Mucosa of gallbladder (tissue), 1 donor: ENCODE measurements around the gene GMPR. TPM values are rescaled to one million over a fixed set of nuclear protein-coding genes. Genes with fewer than 3 reads are reported as not detected.

Experiments
- DNase-seq: peaks from one replicate; pipeline ENCODE4 v3.0.0-alpha.2; 2020; ENCODE audit warnings: low spot score
- total RNA-seq: library from RNA; stranded (reverse); gene quantifications from one replicate; pipeline ENCODE4 v1.2.1, GENCODE V29; 2021
- donor health status: DM: no; HTN: no; CAD: no.

Gene GMPR
- total RNA-seq, 1 donor from 2014 or later = 10.4 TPM

DNA sequence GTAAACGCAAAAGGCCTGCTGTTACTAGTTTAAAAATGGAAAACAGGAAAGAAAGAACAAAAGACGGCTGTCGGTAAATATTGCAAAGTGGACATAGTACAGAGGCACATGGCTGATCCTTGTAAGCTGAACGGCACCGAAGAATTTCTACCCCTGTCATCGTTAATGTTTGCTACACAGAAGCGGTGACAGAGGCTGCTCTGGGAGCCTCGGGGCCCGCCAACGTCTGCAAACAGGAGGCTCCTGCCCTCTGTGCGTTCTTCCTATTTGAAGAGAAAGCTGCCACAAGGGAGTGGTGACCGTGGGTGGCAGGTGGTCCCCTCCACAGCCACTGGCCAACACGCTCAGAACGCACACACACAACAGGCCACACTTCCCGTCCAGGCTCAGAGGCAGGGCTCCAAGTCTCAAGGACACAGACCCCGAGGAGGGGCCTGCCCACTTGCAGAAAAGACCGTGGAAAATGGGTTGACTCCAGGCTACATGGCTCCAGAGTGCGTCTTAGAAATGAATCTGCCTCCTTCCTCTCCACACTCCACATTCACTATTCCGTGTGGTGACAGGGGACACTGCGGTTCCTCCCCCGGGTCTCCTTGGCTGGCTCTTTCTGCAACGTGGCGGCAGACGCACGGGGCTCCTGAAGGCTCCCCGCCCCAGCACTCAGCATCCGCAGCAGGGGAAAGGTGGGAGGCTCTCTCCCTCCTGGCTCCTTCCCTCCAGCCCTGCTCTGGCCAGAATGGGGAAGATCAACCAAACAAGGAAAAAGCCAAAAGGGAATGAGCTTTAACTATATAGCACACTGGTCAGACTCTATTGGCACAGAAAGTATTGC, 64.5 kb downstream of the GMPR start:
- no peak for DNase-seq

DNA sequence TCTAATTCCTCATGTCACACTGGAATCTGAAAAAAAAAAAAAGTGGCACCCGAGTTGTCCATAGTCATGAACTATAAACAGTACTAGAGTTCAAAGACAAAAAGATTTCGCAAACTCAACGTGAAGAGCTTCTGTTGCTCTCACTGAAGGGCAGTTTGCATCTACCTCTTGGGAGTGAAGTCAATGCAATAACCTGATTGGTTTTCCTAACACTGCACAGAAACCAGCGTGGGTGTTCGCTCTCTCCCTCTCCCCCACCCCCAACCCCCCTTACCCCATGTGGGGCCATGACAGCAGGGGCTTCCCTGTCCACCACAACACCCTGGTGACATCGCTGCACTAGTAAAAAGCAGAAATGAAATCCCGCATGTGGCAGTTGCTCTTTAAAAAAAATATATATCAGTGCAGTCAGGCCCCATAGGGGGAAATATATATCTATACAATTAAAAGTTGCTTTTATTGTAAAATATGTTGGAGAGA, 66.9 kb downstream of the GMPR start:
- no peak for DNase-seq

DNA sequence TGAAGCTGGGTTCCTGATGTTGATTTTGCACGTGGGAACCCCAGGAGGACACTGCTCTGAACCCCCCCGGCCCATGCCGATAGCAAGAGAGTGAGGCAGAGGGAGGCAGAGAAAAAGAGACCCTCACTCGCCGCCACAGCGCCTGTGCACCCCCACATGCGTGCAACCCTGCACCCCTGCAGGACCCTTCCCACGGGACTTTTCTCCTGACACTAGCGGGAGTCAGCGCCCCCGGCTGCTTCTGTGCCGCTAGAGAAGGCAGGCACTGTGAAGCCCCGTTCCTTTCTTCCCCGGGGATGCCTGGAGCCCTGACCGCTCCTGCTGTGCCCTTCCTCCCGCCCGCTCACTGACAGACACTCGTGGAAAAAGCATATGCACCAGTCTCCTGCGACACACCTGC, 67.4 kb downstream of the GMPR start:
- no peak for DNase-seq

DNA sequence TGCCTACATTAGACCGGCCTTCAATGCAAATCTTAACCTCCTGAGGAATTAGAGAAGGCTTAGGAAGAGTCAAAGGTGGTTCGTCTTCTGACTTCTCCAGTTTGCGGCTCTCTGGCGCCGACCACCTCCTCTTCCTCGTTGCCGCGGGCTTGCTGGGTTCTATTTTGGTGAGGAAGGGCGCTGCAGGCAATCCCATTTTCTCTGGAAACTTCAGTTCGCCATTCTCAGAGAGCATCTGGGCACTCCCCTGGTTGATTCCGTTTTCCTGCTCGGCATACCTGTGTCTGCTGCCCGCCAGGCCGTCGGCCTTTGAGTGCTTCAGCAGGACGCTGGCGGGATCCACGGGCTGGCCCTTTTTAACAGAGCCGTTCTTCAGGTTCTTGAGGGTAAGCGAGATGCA, 67.9 kb downstream of the GMPR start:
- no peak for DNase-seq

DNA sequence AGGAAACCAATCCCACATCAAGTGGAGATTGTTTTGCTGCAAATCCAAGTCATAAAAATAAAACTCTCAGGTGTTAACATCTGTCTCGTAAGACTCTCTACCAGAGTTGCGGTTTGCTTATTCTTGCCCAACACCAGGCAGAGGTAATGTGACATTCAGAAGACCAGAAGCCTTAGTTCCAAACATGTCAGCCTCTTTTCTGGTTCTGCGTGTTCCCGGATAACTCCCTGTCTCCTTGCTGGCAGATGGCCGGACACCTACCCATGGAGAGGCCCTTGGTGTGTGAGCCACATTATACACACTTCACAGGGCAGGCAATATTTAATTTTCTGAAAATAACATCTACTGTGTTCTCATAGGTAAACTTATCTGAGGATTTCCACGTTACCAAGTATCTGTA, 73.4 kb downstream of the GMPR start:
- DNase-seq = no peak

DNA sequence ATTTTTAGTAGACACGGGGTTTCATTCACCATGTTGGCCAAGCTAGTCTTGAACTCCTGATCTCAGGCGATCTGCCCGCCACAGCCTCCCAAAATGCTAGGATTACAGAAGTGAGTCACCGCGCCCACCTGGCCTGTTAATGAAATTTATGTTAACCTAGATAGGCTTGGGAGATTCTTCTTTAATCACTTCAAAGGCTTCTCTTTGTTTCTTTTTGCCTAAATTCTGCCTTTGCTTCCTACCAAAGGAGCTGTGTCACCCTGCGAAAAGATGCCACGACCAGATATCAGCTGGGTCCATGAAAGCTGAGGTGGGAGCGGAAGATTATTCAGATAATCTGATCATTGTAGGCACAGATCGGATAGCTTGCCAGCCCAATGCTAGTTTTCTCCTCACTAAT, 75.3 kb downstream of the GMPR start:
- DNase-seq = no peak

DNA sequence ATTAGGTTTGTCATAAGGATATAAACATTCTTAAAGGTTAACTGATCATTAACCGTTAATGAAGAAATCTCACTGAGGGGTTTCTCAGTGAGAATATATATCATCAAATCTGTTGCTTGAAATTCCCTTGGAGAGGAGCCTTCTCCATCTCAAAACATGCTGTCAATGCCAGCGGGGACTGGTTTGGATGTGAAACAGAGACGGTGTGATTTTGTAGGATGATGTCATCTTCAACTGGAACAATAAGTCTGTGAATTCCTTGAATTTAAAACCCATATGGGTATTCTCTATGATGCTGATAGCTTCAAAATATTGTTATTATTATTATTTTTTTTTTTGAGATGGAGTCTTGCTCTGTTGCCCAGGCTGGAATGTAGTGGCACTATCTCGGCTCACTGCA, 75.9 kb downstream of the GMPR start:
- no peak for DNase-seq

DNA sequence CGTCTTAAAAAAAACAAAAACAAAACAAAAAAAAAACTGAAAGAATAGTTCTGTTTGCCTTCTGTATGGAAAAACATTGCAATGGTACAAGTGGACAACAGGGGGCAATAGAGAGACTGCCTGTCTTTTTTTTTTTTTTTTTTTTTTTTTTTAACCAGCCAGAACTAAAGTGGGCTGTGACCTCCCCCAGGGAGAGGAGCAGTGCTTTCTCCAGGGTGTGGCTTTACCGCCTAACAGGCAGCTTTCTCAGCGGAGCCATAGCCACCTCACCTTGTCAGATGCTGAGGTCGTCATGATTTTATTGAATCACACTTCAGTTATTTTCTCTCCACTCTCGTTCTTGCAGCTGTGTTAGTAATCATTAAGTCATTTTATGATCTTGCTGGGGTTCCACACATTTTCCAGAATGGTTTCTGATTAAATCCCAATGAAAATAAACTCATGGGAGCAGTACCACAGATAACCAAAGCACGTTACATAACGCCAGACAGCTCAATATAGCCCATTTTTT, 78.4 kb downstream of the GMPR start:
- no peak for DNase-seq

DNA sequence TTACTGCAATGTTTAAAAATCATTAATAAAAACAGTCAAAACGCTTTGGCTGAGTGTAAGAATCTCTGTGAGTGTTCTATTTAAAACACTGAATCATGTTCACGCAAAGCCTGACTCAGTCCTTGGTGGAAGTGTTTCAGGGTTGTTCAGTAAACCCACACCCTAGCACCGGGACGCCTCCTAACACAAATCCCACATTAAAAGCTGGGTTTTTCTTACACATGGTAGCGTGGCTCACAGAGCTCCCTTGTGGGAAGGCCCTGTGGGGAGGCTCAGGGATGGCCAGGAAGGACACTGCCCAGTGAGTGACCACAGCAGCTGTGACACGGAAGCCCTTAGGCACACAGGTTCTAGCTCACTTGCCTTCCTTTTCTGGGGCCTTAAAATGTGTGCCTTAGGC, 80.2 kb downstream of the GMPR start:
- DNase-seq = no peak

DNA sequence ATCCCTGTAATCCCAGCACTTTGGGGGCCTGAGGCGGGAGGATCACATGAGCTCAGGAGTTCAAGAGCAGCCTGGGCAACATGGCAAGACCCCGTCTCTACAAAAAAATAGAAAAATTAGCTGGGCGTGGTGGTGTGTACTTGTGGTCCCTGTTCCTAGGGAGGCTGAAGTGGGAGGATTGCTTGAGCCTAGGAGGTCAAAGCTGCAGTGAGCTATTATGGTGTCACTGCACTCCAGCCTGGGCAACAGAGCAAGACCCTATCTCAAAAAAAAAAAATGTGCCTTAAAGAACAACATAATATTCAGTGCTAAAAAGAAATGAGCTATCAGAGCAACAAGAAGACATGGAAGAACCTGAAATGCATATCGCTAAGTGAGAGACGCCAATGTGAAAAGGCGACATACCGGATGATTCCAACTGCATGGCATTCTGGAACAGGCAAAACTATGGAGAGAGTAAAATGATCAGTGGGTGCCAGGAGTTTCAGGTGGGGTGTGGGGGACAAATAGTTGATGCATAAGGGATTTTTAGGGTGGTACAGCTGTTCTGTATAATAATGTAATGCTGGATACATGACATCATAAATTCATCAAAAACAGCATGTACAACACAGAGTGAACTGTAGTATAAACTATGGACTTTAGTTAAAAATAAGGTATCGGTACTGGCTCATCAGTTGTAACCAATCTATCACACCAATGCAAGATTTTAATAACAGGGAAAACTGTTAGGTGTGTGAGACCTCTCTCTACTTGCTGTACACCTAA, 80.8 kb downstream of the GMPR start:
- no peak for DNase-seq

DNA sequence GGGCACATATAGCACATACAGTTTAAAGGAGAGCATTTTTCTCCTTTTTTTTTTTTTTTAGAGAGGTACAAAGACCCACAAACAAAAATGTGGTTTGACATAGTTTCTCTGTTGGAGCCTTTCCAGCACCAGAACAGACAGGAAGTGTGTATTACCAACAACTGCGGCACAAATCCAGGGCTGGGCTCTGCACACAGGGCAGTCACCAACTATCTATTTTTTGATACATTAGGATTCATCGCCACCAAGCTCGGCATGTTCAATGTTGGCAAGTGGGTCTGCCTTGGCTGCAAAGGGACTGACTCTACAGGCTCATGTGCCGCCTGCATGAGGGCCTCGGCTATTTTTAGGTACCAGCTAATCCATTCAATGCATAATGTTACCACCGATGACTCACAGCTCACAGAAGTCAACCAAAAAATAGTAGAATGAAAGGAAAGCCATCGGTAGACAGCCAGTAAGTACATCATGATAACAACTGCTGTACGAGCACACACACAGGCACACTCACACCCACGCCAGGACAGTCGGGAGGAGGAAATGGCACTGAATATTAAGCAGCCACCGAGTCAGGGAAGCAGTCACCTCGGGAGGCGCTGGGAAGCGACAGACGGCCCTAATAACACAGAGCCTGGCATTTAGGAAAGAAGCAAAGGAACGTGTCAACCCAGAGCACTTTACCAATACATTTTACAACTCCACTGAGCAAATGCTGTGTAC, 81.6 kb downstream of the GMPR start:
- peak; percentile 59 for DNase-seq

DNA sequence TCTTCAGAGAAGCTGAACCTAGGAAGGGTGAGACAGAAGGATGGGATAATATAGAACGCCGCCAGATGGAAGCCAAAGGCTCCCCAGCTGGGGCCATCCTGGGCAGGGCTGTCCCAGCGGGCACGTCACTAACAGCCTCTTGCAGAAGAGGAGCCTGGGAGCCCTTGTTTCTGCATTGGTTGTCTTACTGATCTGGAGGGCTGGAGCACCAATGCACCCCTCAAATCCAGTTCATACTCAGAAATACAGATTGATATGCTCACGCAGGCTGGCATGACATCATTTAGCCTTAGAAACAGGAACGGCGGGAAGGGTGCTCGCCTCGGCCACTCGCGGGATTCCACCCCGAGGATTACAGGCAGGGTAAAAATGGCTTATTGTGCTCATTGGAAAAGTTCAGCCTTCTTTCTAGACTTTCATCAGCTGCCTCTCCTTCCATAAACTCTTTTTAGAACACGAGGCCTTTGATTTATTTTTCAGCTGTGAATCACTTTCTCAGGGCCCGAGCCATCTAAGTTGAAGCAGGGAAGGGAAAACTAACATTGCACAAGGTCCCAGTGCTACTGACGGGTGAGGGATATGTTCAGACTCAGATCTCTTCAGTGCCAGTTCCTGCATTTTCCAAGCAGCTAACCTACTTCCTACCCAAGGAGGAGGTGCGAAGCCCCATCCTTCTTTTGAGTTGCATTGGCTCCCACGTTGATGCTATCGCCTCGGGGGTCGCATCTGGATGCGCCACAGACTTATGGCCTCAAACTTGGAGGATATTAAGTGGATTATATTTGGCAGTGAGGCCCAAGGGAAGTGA, 82.3 kb downstream of the GMPR start:
- no peak for DNase-seq

DNA sequence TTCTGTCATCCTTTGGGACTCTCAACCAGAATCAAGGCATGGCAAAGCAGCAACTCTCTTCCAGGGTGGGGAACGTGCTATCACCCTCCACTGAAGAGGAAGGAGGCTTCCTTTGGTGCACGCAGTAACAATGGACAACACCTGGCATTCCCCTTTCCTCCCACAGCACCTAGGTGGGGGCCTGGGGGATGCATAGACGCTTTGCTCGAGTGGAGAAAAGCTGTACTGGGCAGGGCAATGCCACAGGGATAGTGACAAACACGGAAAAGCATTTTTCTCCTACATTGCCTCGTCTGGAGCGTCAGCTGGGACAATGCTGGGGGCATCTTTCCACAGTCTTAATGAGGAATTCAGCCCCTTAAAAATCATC, 82.9 kb downstream of the GMPR start:
- no peak for DNase-seq

DNA sequence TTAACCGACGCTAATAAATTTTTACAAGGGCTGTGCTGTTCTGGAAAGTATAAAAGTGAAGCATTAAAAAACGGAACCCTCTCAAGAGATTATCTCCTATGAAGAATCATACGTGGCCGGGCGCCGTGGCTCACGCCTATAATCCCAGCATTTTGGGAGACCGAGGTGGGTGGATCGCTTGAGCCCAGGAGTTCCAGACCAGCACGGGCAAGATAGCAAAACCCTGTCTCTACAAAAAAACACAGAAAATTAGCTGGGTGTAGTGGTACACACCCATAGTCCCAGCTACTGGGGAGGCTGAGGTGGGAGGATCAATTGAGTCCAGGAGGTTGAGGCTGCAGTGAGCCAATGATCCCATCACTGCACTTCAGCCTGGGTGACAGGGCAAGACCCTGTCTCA, 83.4 kb downstream of the GMPR start:
- no peak for DNase-seq

DNA sequence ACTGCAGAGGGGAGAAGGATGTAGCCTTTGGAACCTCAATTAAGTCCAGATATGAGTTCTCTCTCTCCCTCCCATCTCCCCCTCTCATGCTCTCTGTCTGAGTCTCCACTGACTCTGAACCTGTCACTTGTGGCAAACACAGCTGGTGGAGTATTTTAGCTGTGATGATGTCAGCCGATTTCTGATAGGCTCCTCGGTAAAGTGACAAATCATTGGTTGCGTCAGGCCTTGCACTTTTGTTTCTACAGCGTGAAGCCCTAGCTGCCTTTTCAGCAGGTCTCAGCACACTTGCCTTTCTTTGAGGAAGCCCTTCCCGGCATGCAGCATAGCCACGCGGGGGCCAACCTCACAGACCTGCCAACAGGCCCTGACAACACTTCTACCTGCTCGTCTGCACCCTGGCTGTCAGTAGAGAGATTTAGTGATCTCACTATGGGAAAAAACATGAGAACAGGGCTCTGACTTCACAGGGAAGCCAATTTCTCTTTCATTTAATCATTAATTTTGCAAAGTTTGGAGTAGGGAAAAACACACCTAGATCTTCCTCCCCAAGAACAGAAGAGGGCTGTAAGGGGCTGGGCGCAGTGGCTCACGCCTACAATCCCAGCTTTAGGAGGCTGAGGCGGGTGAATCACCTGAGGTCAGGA, 84.4 kb downstream of the GMPR start:
- DNase-seq = peak; percentile 53

DNA sequence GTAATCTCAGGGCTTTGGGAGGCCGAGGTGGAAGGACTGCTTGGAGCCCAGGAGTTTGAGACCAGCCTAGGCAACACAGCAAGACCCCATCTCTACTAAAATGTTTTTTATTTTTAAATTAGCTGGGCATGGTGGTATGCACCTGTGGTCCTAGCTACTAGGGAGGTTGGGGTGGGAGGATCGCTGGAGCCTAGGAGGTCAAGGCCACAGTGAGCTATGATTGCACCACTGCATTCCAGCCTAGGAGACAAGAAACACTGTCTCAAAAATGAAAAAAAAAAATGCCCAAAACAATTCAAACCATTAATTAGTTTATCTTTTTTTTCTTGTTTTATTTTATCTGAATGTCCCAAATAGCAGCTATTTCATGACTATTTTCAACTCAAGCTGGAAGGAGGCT, 85.8 kb downstream of the GMPR start:
- DNase-seq = no peak

DNA sequence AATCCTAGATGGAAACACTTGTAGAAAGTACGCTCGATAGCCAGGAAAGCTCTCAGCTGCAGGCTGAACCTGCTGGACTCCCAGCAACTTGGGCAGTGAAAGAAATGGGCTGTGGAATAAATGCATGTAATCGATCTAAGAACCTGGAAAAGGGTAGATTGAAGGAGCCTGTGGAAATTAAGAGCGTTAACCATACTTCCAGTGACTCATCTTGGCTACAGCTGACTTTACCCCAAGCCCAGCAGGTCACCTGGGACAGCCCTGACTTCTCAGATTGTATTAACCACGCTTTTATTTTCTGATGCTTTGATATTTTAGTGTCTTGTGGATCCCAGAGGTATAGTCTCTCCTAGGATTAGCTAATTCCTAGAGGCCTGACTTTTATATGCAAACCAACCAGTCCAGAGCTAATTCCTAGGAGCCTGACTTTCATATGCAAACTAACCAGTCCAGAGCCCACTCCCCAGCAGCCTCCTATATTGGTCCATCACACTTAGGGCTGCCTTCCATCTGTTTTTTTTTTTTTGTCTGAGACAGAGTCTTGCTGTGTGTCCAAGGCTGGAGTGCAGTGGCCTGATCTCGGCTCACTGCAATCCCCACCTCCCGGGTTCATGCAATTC, 86.3 kb downstream of the GMPR start:
- DNase-seq = no peak

DNA sequence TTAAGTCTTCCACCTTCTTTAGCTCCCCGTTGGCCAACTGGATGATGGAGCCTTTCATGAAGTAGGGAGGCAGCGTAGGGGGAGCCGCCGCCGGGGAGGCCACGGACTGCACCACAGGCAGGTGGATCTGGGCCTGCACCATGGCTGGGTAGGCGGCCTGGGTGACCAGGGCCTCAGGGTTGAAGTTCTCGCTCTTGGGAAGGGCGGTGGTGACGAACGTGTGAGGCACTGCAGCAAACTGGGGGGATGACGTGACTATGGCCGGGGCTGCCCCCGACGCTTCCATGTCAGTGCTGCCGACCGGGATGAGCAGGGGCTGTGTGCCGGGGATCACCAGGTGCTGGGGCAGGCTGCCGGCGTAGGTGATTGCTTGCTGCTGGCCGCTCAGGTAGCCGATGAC, 88.1 kb downstream of the GMPR start:
- no peak for DNase-seq

DNA sequence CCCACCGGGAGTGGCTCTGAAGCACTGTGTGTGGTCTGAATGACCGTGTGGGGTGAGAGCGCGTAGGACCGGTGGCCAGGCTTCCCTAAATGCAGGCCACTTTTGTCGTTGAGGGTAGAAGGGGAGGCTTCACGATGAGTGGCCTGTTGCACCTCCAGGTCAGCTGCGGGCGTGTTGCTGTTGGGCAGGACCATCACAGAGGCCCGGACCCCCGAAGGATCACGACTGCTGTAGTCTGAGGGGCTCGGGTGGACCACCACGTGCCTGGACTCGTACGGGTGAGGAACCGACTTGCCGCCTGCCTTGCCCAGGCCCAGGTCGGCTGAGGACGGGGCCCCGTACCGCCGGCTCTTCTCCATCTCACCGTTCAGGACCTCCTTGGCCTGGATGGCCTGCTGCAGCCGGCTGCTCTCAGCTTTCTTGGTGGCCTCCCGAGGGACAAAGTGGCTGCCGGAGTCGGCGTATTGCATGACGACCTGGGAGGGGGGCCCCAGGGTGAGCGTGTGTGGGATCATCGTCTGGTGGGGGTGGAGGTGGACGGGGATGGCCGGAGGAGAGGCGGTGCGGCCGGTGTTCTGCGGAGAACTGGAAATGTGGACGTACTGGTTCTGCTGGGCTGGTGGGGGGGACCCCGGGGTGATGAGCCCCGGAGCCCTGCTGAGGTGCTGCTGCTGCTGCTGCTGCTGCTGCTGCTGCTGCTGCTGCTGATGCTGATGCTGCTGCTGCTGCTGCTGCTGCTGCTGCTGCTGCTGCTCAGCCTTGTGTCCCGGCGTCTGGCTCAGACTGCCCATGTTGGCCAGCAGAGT, 88.8 kb downstream of the GMPR start:
- no peak for DNase-seq
